GM18861 (cell line): Measurements from ENCODE around the gene RIN2.

Source experiments
- ATAC-seq: cut with Tn5 transposase; IDR thresholded peaks from one replicate; pipeline ENCODE4 v1.9.1; 2021; ENCODE audit not compliant: unreplicated experiment

RIN2 gene

DNA sequence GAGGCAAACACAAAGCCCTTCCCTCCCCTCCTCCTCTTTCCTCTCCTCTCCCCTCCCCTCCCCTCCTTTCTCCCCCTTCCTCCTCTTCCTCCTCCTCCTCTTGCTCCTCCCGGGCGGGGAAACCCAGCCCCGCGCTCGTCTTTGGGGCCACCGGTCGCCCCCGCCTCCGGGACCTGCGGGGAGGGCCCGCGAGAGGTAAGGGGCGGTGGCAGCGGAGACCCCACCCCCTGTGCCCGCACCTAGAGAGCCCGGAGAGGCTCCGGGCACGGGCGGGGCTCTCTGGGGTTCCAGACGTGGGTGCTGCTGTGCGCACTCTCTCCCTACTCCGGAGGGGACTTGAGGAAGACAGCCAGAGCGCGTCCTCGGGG lies at the start of gene RIN2:
Gene RIN2 (plus strand): TSS at position 126 of the 368 bp plus-strand sequence. CDS start 131,344 bp downstream, outside the sequence.
- no peak for ATAC-seq

DNA sequence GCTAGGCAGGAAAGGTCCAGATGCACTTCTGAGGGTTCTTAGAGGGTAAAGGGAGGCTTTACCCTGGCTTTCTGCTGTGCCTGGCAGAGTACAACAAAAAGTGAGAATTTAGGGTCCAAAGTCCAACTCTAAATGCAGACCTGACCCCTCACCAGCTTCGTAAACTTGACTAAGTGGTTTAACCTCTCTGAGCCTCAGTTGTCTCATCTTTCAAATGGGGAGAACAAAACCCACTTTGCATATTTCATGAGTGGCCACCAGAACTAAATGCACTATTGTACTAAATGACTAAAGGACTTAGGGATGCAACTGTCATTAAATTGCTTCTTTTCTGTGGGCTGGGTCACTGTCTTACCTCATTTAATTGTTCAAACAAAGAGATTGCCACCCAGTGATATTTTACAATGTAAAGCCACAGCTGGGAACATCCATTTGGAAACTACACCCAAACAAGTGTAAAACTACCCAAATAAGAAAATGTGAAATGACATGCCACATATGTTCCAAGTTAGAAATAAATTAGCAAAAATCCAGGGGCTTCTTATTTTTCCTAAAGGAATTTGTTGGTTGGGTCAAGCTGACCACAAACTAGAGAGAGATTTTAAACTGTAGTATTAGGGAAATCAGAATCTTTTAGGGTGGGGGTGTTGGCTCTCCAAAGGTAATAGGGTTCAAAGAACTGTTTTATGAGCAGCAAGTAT lies 48.3 kb upstream of the RIN2 start:
- no peak for ATAC-seq

- no peak for ATAC-seq
These were observed 47.5 kb upstream of the RIN2 start for GRCh38 chr20:19710336-19711120.

DNA sequence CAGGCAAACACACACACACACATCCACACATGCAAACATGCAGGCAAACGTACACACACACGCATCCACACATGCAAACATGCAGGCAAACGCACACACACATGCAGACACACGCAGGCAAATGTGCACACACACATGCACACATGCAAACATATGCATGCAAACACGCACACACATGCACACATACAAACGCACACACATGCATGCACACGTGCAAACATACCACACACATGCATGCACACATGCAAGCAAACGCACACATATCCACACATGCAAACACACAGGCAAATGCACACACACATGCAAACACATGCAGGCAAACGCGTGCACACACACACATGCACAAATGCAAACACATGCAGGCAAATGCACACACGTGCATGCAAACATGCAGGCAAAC lies 46.9 kb upstream of the RIN2 start:
- ATAC-seq, result no peak

DNA sequence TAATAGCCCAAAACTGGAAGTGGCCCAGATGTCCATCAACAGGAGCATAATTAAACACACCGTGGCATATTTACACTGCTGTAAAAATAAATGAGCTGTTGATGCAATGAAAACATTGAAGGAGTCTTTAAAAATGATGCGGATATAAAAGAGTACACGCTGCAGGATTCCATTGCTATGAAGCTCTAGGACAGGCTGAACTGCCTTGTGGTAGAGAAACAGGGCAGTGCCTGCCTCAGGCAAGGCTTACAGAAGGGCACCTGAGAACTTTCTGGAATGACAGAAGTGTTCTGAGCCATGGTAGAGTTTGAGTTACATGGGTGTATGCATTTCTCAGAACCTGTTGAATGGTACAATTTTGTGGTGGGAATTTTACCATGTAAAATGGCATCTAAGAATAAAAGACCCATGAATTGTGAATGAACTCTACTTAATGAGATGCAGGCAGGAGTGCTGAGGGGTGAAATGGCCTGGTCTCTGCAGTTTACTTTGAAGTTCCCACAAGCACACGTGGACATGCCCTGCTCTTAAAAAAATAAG lies 45.3 kb upstream of the RIN2 start:
- no peak for ATAC-seq

DNA sequence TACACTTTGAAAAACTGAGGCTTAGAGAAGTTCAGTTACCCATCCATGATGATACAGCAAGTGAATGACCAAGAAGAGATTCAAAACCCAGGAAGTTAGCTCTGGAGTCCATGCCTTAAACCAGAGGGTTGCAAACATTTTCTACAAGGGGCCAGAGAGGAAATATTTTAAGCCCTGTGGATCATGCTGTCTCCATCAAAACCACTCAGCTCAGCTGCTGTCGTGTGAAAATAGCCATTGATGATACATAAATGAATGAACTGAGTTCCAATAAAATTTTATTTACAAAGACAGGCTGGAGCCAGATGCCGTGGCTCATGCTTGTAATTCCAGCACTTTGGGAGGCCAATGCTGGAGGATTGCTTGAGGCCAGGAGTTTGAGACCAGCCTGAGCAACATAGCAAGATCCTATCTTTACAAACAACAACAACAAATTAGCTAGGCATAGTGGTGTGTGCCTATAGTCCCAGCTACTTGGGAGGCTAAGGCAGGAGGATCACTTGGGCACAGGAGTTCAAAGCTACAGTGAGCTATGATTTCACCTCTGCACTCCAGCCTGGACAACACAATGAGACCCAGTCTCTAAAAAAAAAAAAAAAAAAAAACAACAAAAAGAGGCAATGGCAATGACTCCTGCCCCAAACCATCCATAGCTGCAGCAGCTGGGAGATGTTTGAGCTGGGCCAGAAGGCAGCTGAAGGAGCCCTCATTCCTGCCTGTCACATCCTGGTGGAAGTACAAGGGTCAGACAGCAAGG lies 44.1 kb upstream of the RIN2 start:
- no peak for ATAC-seq

- ATAC-seq, result no peak
These were observed 43.5 kb upstream of the RIN2 start for GRCh38 chr20:19714579-19714840.

DNA sequence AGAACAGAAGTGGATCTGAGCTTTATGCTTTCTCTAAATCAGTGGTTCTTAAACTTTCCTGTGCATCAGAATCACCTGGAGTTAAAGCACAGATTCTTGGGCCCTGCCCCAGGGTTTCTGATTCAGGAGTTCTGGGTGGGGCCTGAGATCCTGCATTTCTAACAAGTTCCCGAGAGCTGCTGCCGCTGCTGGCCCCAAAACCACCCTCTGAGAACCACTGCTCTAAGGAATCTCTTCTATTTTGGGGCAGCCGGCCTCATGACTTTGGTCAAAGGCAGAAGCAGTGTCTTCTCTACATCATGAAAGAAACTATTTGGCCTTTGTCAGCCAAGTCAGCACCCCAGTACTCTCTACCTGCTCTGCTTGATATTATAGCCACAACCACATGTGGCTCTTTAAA lies 42.1 kb upstream of the RIN2 start:
- ATAC-seq, result no peak

DNA sequence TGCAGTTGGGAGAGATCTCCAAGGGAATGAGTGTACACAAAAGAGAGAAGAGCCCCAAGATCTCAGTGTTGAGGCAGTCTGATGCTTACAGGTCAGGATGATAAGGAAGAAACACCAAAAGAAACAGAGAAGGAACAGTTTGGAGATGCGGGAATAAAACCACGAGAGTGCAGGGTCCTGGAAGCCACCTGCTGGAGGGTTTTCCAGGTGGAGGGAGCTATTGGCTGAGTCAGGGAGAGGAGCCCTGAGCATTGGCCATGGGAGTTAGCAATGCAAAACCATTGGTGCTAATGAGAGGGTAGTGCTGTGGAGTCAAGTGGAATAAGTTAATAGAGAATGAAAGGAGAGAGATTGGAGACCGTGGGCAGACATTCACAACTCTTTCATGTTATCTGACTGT lies 39.2 kb upstream of the RIN2 start:
- ATAC-seq, result no peak

DNA sequence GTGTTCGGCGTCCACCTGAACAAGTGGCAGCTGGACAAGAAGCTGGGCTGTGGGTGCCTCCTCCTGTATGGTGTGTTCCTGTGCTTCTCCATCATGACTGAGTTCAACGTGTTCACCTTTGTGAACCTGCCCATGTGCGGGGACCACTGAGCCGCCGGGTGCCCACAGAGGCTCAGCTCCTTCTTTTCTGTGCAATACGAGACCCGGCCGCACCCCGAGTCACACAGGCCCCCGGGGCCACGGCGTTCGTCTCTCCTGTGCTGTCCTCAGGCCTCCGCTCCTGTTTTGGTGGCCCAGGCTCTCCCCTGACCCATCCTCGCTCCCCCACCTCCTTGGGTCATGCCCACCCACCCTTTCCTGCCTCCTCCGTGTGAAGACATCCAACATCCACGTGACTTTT lies 37.1 kb upstream of the RIN2 start:
- ATAC-seq, result no peak

DNA sequence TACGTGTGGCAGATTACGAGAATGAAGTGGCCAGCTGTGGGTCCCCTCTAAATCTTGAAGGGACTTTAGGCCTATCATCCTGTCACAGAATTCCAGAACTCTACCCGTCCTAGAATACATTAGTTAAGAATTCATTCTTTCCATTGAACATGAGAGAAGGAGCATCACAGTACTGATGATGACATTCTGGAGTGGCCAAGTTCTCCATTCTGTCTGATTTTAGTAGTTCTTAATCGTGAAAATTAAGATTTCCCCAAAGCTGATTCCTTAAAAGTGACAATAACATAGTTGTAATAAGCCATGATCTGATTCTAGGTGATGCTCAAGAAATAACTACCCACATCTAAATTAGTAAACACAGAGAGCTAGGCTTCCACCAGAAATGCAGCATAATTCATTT lies 35.0 kb upstream of the RIN2 start:
- no peak for ATAC-seq

DNA sequence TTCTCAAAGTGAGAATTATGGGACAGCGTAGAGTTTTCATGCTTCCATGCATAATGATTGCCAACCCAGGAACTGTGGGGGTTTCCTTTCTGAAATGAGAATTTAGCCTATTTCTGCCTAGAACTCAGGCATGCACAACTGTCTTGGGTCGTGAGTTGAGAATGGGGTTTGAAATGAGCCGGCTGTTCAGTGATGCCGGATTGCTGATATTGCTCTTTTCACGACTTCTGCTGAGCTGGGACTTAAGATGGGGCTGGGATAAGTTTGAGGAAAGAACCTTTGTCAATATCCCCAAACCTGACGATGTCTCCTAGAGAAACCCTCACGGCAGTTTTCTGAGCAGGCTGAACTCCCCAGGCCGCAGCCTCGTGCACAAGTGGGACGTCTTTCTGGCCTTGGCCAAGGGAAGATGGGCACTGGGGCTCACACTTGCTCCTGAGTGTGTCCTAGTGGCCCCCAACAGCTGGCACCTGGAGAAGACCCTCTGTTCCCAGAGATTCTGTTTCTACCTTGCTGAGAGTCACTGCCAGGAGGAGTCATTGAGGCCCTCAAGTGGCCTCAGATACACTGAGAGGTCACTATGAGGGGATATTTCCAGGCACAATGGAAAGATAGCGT lies 34.1 kb upstream of the RIN2 start:
- no peak for ATAC-seq

DNA sequence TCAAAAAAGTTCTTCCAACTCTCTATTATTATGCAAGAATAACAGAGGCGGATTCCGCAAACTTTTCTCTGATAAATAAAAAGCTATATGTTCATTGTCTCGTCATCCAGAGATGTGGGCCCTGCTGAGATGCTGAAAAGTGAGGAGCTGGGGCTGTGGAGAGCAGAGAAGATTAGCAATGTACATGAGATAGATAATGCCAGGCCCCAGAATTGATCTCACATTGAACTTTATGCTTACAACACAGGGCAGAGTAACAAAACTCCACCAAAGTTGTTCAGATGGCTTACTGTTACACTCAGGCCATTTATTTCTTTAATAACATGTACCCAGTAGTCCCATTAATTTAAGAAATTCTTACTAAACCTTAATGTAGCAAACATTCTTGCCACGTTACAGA lies 32.7 kb upstream of the RIN2 start:
- no peak for ATAC-seq

DNA sequence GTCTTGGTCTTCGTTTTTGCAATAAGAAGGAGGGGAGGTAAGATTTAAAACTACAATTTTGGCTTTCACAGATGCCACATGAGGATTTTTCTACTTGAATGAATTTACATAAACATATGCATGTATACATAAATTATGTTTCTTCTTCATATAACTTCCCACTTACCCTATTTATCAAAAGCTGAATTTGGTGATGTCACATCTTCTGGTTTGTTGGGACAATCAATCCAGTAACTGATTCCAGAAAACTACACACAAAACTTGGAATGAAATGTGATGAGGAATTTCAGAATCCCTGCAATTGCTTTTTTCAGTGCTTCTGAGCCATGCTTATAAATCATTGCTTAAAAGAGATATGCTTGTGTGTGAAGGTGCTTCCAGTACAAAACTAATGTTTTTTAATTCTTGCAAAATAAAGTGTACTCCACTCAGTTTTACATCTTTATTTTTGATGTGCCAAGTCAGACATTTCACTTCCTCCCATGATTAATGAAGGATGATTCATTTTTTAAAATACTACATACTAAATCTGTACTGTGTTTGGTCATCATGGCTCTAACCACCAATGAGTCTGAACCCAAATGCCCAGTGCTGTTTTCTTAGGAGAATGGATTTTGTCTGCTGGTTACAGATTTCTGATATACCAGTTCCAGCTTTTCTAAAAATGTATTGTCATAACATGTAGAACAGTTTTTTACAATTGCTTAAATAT lies 32.1 kb upstream of the RIN2 start:
- ATAC-seq, result no peak

DNA sequence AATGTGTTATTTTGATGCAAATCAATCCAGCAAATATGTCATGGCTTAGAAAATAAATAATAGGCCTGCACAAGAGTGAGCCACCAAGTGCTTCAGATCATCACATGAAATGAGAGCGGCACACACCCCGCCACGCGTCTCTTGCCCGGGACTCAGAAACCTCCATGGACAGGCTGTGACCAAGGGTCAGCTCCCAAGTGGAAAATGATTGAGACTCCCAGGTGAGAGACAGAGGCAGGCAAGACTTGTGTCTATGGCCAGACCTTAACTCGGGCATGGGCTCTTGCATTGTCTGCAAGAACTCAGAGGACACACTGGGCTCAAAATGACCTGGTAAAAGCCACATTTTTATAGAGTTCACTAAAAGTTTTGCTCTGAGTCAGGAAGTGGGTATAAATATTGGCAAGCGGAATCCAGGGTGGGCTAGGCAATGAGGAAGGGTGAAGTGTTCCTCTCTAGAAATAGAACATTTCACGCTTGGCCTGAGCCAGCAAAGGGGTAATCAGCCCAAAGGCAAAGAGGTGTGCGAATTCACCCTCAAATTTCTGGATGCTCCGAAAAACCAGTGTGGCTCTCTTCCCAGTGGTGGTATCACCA lies 30.7 kb upstream of the RIN2 start:
- ATAC-seq, result no peak

DNA sequence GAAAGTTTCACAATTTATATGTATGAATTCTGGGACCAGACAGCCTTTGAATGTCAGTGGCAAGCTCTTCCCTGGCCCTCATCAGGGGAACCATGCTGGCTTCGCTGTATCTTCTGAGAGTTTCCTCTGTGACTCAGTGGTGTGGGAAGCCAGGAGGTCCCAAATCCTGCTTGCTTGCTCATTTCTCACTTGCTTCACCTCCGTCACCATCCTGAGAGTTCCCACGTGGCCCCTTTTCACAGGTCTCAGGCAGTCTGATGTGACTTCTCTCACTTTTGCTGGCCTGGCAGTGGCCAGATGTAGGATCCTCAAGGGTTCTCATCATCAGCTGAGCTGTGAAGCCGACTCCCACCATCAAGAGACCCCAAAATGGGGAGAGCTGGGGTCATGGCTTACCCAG lies 28.4 kb upstream of the RIN2 start:
- no peak for ATAC-seq

DNA sequence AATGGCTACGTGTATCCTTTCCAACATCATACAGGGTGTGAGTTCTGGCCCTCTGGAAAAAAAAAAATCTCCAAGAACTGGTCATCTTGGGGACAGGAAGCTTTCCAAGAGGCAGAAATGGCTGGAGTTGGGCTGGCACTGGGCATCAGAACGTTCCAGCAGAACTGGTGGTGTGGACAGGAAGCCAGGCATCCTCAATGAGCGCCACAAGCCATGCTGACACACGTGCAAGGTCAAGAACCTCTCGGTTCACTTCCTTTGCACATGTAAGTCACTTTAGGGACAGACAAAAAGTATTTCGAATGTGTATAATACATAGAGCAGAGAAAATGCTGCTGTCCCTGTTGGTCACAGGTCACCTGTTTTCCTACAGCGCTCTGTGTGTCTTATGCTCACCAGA lies 27.4 kb upstream of the RIN2 start:
- no peak for ATAC-seq

DNA sequence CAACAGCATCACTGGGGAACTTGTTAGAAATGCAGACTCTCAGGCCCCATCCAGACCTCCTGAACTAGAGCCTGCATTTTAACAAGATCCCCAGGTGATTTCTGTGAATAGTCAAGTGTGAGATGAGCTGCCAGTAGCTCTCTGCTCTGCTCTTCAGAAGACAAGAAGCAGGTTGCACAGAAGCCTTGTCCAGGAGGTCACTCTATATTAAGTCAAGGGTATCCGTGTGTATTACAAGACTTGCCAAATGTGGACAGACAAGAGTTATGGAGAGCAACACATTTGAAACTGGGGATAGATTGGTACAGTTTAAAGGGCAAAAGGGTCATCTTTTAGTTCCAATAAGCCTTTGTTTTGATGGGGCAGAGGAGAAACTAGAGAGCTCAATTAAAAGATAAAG lies 23.2 kb upstream of the RIN2 start:
- no peak for ATAC-seq

DNA sequence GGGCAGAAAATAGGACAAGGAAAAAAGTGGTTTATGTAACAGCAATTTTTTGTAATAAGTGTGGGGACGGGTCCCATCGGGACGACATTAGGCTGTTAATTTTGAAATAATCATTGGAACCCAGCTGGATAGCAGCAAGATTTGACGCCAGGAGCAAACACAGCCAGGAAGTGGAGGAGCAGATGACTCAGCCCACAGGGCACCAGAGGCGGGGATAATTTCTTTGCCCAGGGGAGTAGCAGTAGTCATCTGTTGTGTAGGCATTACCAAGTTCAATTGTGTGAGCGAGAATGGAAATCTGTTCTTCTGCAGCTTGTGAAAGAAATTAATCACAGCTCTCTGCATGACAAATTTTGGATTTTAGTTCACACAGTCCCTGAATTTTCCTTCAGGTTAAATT lies 22.6 kb upstream of the RIN2 start:
- ATAC-seq, result no peak

DNA sequence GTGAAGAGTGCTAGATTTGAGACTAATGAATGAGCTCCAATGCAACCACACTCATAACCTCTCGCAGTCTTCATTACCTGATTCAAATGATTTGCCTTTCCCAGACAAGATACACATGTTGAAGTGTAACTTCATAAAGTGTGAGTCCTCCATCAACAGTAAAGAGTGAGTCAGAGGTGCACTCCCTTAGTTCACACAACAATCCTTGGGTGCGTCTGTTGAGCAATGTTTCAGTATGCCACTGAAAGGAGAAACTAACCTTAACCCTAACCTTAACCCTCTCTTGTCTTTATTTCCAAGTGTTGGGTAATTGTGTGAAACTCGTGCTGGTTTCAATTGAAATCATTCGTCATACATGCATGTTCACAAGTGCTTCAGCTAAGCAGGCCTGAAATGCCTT lies 21.0 kb upstream of the RIN2 start:
- no peak for ATAC-seq

- no peak for ATAC-seq
These were observed 19.1 kb upstream of the RIN2 start for GRCh38 chr20:19738951-19739350.
